Liver (tissue), 9 donors: ENCODE results near the gene RFC2. TPM values are rescaled to one million over a fixed set of nuclear protein-coding genes. Genes with fewer than 3 reads are reported as not detected.

Source experiments
- DNase-seq: peaks from one replicate; pipeline ENCODE4 v3.0.0-alpha.2; 2017; ENCODE audit warnings: low spot score
- H3K27ac ChIP-seq, 2 donors: one replicate each; pipeline ENCODE4 v1.7.0; 2013; ENCODE audit warnings: inconsistent platforms in 2 of 2, low read length in 2 of 2, control low read depth in 1 of 2, low read depth in 1 of 2, mild to moderate bottlenecking in 1 of 2
- H3K27me3 ChIP-seq, 4 donors: one replicate each; pipeline versions ENCODE4 v1.6.1 to v1.7.0; 2013; ENCODE audit warnings: low read length in 3 of 4, inconsistent platforms in 1 of 4, mild to moderate bottlenecking in 1 of 4, moderate library complexity in 1 of 4; ENCODE audit not compliant: control insufficient read depth in 4 of 4, insufficient read depth in 4 of 4
- H3K36me3 ChIP-seq, 4 donors: one replicate each; pipeline versions ENCODE4 v1.6.1 to v1.7.0; 2013; ENCODE audit warnings: low read length in 3 of 4, mild to moderate bottlenecking in 3 of 4, low read depth in 1 of 4, moderate library complexity in 1 of 4; ENCODE audit not compliant: control insufficient read depth in 4 of 4, insufficient read depth in 3 of 4
- H3K4me1 ChIP-seq, 4 donors: one replicate each; pipeline versions ENCODE4 v1.6.1 to v1.7.0; 2013; ENCODE audit warnings: low read length in 3 of 4, mild to moderate bottlenecking in 3 of 4, moderate library complexity in 1 of 4; ENCODE audit not compliant: control insufficient read depth in 4 of 4, insufficient read depth in 4 of 4
- H3K4me3 ChIP-seq, 3 donors: one replicate each; pipeline versions ENCODE4 v1.6.1 to v1.7.0; 2013; ENCODE audit warnings: low read length in 3 of 3, control low read depth in 1 of 3, low read depth in 1 of 3, mild to moderate bottlenecking in 1 of 3
- H3K9ac ChIP-seq, 2 donors: one replicate each; pipeline ENCODE4 v1.7.0; 2013; ENCODE audit warnings: low read length in 2 of 2, mild to moderate bottlenecking in 2 of 2, moderate library complexity in 2 of 2, control low read depth in 1 of 2, low read depth in 1 of 2
- H3K9me3 ChIP-seq, 4 donors: one replicate each; pipeline versions ENCODE4 v1.6.1 to v1.7.0; 2013; ENCODE audit warnings: low read length in 3 of 4; ENCODE audit not compliant: control insufficient read depth in 4 of 4
- ATF3 ChIP-seq: IDR thresholded peaks from 2 replicates; pipeline ENCODE4 v1.6.1; 2016; ENCODE audit warnings: antibody characterized with exemption
- CTCF ChIP-seq: fragments of 150-350 bp; IDR thresholded peaks from 2 replicates; pipeline ENCODE4 v1.5.1; 2017; ENCODE audit warnings: improper control_type of control experiment, low read depth, low read length; ENCODE audit not compliant: missing input control
- EGR1 ChIP-seq, 2 donors: IDR thresholded peaks; 2 replicates each; pipeline ENCODE4 v1.6.1; 2016 to 2018; ENCODE audit warnings: antibody characterized with exemption in 2 of 2, low read depth in 2 of 2
- FOXA1 ChIP-seq: IDR thresholded peaks from 2 replicates; pipeline ENCODE4 v1.6.1; 2016; ENCODE audit warnings: antibody characterized with exemption
- FOXA2 ChIP-seq: IDR thresholded peaks from 2 replicates; pipeline ENCODE4 v1.6.1; 2016; ENCODE audit warnings: antibody characterized with exemption
- GABPA ChIP-seq, 2 donors: IDR thresholded peaks in 1 of 2; conservative IDR thresholded peaks in 1 of 2; 2 replicates each; pipeline ENCODE4 v1.6.1; 2016; ENCODE audit warnings: antibody characterized with exemption in 2 of 2, mild to moderate bottlenecking in 1 of 2, moderate library complexity in 1 of 2
- HNF4A ChIP-seq, 2 donors: conservative IDR thresholded peaks; 2 replicates each; pipeline ENCODE4 v1.6.1; 2016; ENCODE audit warnings: antibody characterized with exemption in 2 of 2, mild to moderate bottlenecking in 2 of 2
- HNF4G ChIP-seq: IDR thresholded peaks from 2 replicates; pipeline ENCODE4 v1.6.1; 2016; ENCODE audit warnings: antibody characterized with exemption
- JUND ChIP-seq, 2 donors: IDR thresholded peaks; 2 replicates each; pipeline ENCODE4 v1.6.1; 2016; ENCODE audit warnings: antibody characterized with exemption in 2 of 2
- NR2F2 ChIP-seq: IDR thresholded peaks from 2 replicates; pipeline ENCODE4 v1.6.1; 2016; ENCODE audit warnings: antibody characterized with exemption
- REST ChIP-seq: IDR thresholded peaks from 2 replicates; pipeline ENCODE4 v1.6.1; 2016; ENCODE audit warnings: antibody characterized with exemption, mild to moderate bottlenecking
- RXRA ChIP-seq, 2 donors: IDR thresholded peaks; 2 replicates each; pipeline ENCODE4 v1.6.1; 2017 to 2018; ENCODE audit warnings: antibody characterized with exemption in 2 of 2, mild to moderate bottlenecking in 1 of 2
- SP1 ChIP-seq: IDR thresholded peaks from 2 replicates; pipeline ENCODE4 v1.6.1; 2018; ENCODE audit warnings: antibody characterized with exemption, mild to moderate bottlenecking
- TAF1 ChIP-seq: conservative IDR thresholded peaks from 2 replicates; pipeline ENCODE4 v1.6.1; 2016; ENCODE audit warnings: antibody characterized with exemption, mild to moderate bottlenecking
- ZBTB33 ChIP-seq: IDR thresholded peaks from 2 replicates; pipeline ENCODE4 v1.6.1; 2016; ENCODE audit warnings: antibody characterized with exemption
- WGBS: extraction: QIAGEN DNeasy Blood & Tissue Kit; methylation state at CpG from one replicate; pipeline ENCODE4 v1.1.7; 2013; 5-methylcytosine and 5-hydroxymethylcytosine counted together
- polyA plus RNA-seq, 2 donors: library from polyadenylated mRNA; stranded (reverse) in 1 of 2; unstranded in 1 of 2; fragments of 200-250 nt in 1 of 2; fragments of >200 nt in 1 of 2; fragmentation: Nextera tagmentation in 1 of 2; extraction: Ambion mirVana in 1 of 2; gene quantifications; one replicate each; pipeline versions ENCODE4 v1.2.1 to v1.2.3, GENCODE V29; 2013 to 2015
- total RNA-seq, 2 donors: library from RNA; depleted of rRNA; stranded (reverse); fragments of >200 nt; gene quantifications; one replicate each; pipeline ENCODE4 v1.2.3, GENCODE V29; 2014
- donor health status: healthy.
- donor health status: healthy.
- donor health status: healthy.
- donor health status: healthy.
- donor health status: healthy.

Gene RFC2
- total and polyA plus RNA-seq, 4 donors, result 12.8 to 23.8 (median 14.8) TPM

GRCh38 chr7:74224511-74224832 is 29.7 kb downstream of the RFC2 start:
- no peak for TF ChIP-seq FOXA2
- no peak for TF ChIP-seq FOXA1
- TF ChIP-seq CTCF, result no peak
- peak; percentile 3 for TF ChIP-seq SP1
- TF ChIP-seq ATF3, result no peak
- no peak for TF ChIP-seq REST
- peak in 1 of 2 donors; percentile 19 for TF ChIP-seq HNF4A (conservative IDR thresholded peaks at IDR 0.05)
- TF ChIP-seq ZBTB33, result no peak
- TF ChIP-seq EGR1 (IDR thresholded peaks at IDR 0.05; ENCODE audit: low read depth in 2 of 2), result no peak
- no peak for TF ChIP-seq TAF1
- TF ChIP-seq GABPA (IDR thresholded peaks at IDR 0.05 in 1 of 2, conservative IDR thresholded peaks at IDR 0.05 in 1 of 2), result no peak
- no peak for TF ChIP-seq JUND (IDR thresholded peaks at IDR 0.05)
- TF ChIP-seq HNF4G, result no peak
- peaks cover 0 to 8% (median 5%) of the 10 kb centered on the region in 4 donors for H3K36me3 ChIP-seq
- H3K4me1 ChIP-seq, result peaks cover 5 to 19% (median 12%) of the 10 kb centered on the region in 4 donors
- H3K27ac ChIP-seq, result no peak overlapping the region
- no peak for DNase-seq
- H3K4me3 ChIP-seq, result no peak overlapping the region
- H3K9me3 ChIP-seq, result no peaks in the 10 kb centered on the region
- 91% methylated on average over 12 of the region's 12 CpGs for WGBS
- H3K9ac ChIP-seq, result no peak overlapping the region
- no peaks in the 10 kb centered on the region for H3K27me3 ChIP-seq

- WGBS, result 57% methylated on average over 18 of the region's 18 CpGs
These were observed 30.3 kb downstream of the RFC2 start for GRCh38 chr7:74223711-74224510.

More at GRCh38 chr7:74223711-74224510, 30.3 kb downstream of the RFC2 start:
- H3K27me3 ChIP-seq, result no peaks in the 10 kb centered on the region
- TF ChIP-seq HNF4G (no peak), FOXA1 (no peak), JUND (IDR thresholded peaks at IDR 0.05) (no peak), HNF4A (conservative IDR thresholded peaks at IDR 0.05) (peak; percentile 65 to 74), SP1 (peak; percentile 47), REST (no peak), NR2F2 (no peak), RXRA (IDR thresholded peaks at IDR 0.05) (peak; percentile 88 to 92)
- no peak overlapping the region for H3K9ac ChIP-seq
- H3K27ac ChIP-seq, result no peak overlapping the region
- H3K9me3 ChIP-seq, result no peaks in the 10 kb centered on the region
- DNase-seq, result no peak
- H3K4me1 ChIP-seq, result peaks cover 5 to 20% (median 14%) of the 10 kb centered on the region in 4 donors
- no peak overlapping the region for H3K4me3 ChIP-seq
- H3K36me3 ChIP-seq, result peaks cover 0 to 4% (median 2%) of the 10 kb centered on the region in 4 donors
